ENCODE data around the gene HOXB4.

Gene HOXB4

DNA sequence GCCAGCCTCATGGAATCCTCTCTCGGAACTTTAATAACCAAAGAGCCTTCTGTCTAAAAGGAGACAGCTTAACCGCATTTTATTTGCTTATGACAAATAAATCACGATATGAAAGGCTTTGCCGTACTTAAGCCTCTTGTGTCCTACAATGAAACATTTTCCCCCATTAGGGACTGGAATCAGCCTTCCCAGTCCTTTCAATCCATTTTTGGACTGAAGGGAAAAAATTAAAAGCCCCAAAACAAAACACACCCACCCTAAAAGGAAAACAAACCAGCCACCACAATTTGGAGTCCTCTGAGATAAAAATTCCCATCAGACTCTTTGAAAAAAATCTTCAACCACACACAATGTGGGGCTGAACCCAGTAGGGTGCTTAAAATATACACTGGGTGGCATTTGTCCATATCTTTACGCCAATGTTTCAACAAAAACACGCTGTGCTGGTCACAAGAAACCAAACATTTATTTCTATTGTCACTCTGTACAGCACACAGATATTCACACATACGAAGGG lies 3.0 kb downstream of the HOXB4 start:
- no peak for FAIRE-seq

DNA sequence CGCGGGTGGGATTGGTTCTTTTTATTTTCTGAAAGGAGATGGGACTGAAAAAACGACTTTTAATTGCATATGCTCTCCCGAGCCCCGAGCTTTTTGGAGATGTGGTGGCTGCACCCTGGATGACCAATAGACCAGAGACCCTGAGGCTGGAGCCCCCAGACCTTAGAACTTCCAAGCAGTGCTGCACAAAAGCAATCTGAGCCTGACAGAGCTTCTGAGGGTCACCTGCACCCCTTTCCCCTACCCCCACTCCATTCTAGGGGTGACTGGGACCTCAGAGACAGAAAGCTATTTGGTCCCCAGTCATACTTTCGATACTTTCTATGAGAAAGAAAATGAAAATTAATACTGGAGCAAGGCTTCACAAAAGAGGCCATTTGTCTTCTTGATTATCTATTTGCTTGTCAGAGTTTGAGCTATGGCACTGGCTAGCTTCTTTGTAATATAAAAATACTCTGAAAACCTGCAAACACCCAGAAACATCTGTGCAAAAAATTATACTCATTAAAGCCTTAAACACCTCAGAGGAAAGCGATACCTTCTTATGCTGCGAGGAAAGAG lies 3.6 kb downstream of the HOXB4 start:
- no peak for DNase-seq (ENCODE audit: low spot score)
- no peak for FAIRE-seq

More for the DNA sequence above, 3.0 kb downstream of the HOXB4 start:
- no peak for DNase-seq (ENCODE audit: low spot score)

DNA sequence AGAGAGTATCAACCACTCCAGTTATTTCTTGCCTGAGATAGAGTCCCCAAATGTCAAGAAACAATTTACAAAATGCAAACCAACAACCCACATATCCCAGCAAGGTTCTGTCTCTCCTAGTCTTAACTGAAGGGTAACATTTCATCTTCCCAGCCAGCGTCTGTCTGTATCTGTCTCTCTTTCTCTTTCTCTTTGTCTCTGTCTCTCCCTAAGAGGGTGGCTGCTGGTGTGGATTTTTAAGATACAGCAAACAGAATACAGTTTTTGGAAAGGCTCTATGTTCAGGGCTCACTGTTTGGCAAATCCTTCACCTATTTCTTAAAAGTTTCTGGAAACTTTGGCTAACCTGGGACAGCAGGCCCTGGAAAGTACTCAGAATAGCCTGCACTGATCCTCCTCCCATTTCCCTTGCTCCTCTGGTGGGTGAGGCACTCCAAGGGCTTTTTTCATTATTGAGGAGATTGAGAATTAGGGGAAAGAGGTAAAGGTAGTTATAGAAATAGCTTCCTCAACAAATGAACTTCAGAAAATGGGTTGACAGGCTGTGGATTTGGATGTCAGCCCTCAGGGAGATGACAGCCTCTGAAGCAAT lies 6.2 kb downstream of the HOXB4 start:
- DNase-seq (ENCODE audit: low spot score): no peak
- no peak for FAIRE-seq

DNA sequence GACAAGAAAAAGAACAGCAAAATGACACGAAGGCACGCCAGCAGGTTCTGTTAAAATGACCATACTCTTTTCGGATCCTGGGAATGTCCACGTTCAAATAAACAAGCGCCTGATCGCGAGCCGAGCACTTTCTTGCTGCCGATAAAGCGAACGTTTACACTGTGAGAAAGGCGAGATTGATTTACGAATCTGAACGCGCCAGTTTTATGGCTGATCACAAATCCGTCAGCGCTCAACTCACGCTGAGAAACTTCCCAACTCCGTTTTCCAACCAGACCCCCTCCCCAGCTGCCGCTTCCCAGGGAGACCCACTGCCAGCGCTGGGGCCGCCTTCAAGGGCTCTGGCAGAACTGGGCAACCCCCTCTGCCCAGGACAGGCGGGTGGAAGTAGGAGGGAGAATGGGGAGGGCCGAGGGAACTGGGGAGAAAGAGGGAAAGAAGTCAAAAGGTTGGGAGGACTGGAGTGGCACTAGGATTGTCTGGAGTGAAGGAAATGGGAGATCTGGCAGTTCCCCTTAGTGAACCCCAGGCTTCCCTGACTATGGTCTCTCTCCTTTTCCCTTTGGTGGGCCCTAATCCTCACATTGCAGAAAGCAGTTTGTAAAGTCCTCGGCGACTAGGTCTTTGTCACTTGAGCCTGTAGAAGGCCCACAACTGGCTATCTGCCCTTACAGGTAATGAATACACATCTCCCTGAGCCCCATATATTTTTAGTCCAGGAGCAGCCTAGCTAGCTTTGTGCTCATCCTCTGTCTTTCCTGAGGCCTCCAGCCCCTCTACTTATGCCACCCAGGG lies 6.9 kb downstream of the HOXB4 start:
- no peak for DNase-seq (ENCODE audit: low spot score)
- FAIRE-seq: no peak

DNA sequence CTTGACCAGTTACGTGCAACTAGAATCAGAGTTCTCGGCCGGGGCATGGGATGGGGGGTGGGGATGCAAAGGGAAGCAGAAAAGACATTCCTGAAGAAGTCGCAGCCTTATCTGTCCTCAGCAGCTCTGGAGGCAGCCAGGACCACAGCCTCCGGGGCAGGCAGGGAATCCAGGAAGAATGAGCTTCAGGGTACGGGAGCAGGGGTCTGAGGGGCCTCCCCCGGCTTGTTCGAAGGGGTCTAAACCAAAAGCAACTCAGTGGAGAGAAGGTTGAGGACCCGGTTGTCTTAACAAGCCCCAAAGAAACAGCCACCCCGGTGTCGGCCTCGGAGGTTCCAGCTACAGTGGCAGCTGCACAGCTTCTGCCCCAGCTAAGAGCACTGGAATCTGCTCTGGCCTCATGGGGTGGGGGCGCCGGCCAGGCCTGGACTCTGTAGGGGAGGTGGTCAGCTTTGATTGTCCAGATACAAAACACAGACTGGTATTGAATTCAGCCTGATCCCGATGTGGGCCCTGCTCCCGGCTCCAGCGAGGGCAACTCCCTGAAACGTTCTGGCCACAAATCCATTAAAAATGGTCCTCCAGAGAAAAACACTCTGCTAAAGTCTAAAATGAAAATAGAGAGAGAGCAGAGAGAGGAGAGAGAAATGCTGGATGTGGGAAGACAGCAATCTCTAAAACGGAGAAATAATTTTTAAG lies 7.7 kb downstream of the HOXB4 start:
- DNase-seq (ENCODE audit: low spot score) (no peak), FAIRE-seq (no peak)

DNA sequence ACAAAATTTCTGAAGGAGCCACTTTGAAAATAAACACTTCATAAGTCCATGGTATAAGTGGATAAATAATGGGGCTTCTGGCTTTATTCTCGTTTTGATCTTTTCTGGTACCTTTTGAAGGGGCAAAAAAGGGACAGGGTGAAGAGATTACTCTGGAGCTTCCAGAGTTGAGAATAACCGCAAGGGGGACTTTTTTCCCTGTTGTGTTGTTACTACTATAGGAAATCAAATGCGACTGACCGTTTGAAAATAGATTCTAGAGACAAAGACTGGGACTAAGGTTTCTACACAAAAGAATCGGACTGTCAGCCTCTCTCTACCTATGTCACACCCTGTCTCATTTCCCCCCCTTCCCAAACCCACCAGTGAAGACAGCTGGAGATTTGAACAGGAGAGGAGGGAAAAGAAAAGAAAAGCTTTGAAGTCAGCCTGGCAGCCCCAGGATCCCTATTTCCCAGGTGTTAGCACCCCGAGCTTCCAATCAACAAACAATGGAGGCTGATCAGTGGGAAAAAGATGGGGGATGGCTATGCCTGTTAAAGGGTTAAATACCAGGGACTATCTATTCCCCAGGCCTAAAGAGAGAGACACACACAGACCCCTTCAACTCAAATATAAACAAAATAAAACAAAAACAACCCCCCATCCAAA lies 8.4 kb downstream of the HOXB4 start:
- FAIRE-seq (no peak), DNase-seq (ENCODE audit: low spot score) (no peak)

DNA sequence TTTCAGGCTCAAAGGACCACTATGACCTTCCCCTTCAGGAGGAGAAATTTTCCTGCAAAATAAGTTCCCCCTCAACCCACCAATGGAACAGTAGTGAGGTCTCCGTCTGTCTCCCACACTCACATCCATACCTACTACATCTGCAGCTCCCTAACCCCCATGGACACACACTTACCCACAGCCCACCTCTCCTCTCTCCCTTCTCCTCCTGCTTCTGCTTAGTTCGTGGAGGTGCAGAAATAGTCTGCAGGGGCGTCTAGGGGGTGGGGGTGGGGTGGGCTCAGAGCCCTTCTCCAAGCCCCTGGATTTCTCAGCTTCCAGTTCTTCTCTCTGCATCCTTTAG lies 8.9 kb downstream of the HOXB4 start:
- FAIRE-seq: no peak

DNA sequence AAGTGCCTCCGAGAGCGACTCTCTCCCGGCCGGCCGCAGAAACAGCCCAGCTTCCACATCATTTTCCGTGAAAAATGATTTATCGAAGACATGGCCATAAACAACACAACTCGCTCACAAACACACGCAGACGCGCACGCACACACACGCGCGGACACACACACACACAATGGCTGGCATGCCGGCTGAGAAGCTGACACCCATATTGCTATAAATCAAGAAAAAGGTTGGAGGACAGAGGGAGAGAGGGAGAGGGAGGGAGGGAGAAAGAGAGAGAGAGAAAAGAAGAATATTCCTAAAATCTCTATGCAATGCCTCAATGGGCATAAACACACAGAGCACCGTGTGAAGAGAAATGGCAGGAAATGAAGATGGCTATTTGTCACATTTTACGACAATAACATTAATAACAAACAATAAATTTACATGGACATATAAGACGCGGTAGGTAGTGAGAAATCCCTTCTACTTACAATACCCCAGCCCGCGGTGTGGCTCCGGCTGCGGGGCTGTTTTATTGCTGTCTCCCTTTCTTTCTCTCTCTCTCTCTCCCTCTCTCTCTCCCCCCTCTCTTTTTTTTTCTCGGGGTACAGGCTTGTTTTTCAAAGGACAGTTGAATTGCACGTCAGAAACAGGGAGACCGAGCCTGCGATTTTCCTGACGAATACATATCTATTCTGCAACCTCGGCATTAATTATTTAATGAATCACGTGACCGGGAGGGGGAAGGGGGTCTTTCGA lies 9.5 kb downstream of the HOXB4 start:
- DNase-seq (ENCODE audit: low spot score) (no peak), FAIRE-seq (no peak)

More for the DNA sequence above, 8.9 kb downstream of the HOXB4 start:
- DNase-seq (ENCODE audit: low spot score): no peak

DNA sequence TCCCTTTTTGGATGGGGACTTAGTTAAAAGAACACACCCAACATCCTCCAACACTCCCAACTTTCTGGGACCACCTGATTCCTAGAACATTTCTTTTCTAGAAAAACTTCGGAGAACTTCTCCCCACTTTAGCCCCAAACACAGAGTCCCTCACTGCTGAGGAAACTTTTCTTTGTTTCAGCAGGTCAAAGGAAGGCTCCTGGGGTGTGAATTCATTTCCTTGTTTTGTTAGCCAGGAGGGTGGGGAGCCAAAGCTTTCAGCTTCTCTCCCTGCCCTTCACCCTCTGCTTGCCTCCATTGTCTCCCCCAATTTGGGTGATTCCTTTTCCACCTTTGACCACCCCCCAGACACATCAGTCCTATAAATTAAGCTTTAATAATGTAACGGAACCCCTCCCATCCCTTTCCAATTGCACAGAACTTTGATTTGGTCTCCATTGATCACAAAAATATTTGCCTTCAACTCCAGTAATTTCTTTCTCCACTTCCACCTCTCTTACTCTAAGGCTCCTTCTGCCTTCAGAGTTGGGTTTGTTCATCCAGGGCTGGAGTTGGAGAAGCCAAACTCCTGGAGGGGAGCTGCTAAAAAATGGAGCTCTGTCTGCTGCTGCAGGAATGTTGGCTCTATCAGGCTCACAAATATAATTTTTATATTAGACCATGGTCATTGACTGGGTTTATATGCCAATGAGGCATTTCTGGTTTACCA lies 10.3 kb downstream of the HOXB4 start:
- FAIRE-seq (no peak), DNase-seq (ENCODE audit: low spot score) (no peak)

DNA sequence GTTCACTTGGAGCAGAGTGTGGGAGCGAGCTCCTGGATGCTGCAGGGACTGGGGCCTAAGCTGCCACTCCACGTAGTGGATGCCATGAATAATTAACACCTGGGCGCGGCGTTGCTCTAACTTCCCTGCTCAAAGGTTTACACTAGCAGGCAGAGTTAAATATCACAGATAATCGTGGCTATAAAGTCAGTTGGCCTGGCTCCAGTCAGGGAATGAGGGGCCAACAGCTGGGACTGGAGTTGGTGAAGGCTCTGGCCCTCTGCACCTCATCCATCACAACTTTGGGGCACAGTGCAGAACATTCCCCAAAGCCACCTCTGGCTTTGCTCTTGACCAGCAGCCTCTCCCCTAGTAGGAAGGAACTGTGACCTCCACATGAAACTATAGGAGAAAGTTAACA lies 10.9 kb downstream of the HOXB4 start:
- no peak for DNase-seq (ENCODE audit: low spot score)
- FAIRE-seq: no peak

DNA sequence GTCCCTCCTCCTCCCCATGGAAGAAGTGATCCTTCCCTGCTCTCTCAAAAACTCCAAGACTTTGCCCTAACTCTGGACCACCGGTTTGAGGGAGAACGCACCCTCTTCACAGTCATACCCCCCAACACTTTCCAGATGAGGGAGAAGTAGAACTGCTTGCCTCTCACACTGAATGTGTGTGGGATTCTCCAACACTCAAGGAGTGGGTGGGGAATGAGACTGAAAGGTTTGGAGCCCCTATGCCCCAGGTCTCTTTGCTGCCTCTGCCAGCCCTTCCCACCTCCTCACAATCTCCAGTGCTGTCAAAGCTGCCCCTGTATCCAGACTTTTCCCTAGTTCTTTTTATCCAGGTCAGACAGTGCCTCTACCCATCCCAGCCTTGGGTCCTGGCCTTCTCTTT lies 11.4 kb downstream of the HOXB4 start:
- no peak for FAIRE-seq
- no peak for DNase-seq (ENCODE audit: low spot score)

DNA sequence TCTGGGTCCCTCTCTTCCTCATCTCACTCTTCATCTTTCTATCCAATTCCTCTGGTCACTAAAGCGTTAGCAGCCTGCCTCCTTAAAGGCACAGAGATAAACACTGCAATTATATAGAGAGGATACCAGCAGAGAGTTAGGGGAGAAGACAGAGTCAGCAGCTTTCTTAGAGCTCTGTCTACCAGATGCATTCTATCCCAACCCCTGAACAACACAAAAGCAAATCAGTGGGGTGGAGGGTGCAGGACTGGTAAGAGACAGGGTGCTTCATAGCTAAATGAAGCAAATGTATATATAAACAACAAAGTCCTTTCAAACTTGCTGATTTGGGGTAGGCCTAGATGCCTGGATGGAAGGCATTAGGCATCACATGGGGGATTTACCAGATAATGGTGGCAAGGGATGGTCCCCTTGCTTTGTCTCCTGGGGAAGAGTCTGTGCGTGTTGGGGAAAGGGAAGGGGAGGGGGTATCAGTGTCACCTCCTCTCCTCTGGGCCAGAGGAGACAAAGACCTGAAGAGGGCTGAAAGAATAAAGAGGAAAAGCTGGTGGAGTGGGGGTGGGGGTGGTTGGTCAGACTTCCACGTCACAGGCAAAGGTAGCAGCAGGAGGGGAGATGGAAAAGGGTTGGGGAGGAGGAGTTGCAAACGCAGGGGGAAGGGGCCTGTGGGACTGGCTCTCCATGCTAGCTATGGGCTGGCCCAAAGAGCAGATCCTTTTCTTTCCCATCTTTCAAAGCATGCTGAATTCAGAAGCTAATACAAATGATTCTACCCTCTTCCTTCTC lies 12.0 kb downstream of the HOXB4 start:
- FAIRE-seq: no peak

DNA sequence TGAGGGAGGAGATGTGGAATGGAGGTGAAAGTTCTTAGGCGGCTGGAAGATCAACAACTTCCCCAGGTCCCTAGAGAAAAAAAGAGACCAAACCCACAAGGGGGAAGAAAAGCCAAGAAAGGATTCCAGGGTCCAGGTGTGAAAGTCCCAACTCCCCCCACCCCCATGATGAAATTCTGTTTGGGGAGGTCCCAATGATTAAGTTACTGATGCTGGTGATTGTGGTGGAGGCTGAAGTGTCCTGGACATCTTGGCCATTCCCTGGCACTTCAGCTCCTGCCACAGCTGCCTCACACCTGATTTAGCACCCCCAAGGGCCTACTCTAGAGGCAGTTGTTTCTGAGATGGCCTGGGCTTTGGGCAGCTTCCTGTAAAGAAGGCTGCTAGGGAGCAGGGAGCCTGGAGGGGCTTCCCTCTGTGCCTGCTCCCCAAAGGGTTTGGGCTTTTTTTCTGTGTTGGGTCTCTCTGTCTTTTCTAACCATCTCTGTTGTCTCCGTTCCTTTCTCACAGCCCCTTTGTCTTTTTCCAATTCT lies 13.1 kb downstream of the HOXB4 start:
- DNase-seq (ENCODE audit: low spot score): no peak
- no peak for FAIRE-seq

More for the DNA sequence above, 12.0 kb downstream of the HOXB4 start:
- DNase-seq (ENCODE audit: low spot score): no peak

DNA sequence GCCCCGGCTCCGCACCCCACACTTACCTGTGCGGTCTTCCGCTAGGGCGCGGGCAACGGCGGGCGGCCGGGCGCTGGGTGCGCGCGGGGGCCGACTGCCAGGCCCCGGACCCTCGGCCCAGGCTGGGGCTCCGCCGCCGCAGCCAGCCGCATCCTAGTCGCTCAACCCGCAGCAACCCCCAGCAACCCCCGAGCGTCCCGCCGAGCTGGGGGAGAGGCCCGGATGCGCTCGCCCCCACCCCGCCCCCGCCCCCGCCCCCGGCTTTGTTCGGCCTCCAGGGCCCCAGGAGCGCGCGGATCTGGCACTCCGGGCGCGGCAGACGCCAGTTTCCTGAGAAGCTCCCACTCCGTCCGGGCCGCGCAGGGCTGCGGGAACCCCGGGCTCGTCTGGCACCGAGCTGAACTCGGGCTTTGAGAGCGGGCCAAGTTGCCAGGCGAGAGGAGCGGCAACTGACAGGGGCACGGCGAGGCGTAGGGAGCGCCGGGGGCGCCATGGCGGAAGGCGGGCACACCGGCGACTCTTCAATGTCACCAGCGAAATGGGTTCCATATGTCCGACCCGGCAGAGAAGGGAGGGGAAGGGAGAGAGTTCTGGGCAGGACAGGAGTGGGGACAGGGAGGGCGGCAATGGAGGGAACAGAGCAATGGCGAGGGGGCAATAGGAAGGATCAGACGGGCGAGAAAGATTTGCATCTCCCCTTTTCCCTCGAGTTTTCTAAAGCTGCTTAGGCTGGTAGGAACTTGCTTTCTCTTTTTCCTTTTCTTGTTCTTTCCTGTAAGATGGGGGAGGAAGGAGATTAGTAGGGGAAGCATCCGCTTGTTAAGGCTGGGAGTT lies 13.7 kb downstream of the HOXB4 start:
- FAIRE-seq (no peak), DNase-seq (ENCODE audit: low spot score) (no peak)

DNA sequence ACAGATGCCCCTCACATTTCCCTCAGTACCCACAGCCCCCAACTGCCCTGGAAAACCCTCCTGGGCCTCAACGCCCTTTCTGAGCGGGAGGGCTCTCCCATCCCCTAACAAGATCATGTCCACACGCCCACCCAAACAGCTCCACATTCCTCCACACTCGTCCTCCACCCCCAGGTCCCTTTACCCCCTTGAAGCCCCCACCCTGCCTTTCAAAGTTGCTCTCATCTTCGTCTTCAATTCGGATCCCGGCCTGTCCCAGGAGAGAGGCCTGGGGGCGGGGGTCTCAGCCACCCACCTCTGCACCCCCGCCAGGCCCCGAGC lies 14.3 kb downstream of the HOXB4 start:
- FAIRE-seq: no peak
- no peak for DNase-seq (ENCODE audit: low spot score)

DNA sequence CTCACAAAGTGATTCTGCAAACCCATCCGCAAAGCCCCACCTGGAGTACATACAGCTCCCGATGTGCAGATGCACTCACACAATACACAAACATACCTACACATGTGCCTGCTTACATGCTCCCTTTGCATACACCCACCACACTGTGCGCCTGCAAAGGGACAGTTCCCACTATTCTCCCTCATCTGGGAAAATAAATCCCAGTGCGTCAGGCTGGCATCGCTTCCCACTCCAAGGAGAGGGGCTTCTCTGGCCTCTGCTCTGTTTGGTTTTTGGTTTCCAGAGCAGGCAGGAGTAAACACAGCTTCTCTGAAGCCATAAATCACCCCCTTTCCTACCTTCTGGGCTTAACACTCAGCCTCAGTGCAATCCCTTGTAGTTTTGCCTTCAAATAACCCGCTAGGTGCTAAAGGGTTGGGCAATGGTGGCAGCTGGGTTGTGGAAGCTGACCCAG lies 14.7 kb downstream of the HOXB4 start:
- DNase-seq (ENCODE audit: low spot score): no peak
- FAIRE-seq: no peak

DNA sequence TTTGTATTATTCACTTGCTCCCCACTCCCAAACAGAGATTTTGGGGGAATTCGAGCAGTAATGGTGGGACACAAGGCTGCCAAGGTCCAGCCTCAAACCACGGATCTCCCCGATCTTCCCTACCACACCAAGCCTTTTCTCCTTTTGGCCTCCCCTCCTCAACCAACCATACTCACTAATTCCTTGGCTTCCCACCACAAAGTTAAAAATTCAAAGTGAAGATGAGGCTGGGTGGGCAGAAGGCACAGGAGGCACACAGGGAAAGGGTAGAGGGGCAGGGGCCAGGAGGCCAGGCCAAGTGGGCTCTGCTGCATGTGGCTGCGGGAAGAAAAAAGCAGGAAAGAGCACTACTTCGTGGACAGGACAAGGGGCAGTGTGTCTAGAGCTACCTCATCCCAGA lies 15.2 kb downstream of the HOXB4 start:
- no peak for DNase-seq (ENCODE audit: low spot score)
- no peak for FAIRE-seq

Measured in RCC 7860 (cell line).